Measurements from ENCODE around the gene ONECUT1. TPM values are rescaled to one million over a fixed set of nuclear protein-coding genes. Genes with fewer than 3 reads are reported as not detected.

The ONECUT1 gene
- total and polyA plus RNA-seq, 2 donors (not counting 3 experiments of a cell fraction or from before 2014, with no cell fraction given): not detected

DNA sequence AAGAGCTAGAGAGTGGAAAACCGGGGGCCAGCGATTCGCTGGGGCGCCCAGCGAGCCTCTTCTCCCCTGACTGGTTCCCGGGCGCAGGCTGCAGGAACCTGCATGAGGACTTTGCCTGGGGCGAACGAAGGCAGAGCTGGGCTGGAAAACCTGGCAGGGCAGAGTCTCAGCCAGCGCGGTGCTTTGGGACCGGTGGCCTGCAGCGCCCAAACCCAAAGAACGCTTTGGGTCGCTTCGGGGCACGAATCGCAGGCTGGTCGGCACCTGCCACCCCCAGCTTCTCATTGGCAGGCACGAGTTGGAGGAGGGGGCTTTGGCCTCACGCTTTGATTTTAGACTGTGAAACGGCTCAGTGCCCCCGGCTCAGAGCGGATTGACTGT is 3.0 kb downstream of the ONECUT1 start:
- Histone ChIP-seq H3K4me3 (replicated peaks in 1 of 3; ENCODE audit: insufficient read depth in 1 of 3, low read depth in 1 of 3, low read length in 3 of 3) (no peak overlapping the region), H3K36me3 (ENCODE audit: control insufficient read depth in 2 of 2, extremely low read depth in 1 of 2, insufficient read depth in 2 of 2, low read length in 2 of 2) (no peaks in the 10 kb centered on the region), H2AFZ (ENCODE audit: low read depth, low read length) (no peak overlapping the region), H3K9ac (replicated peaks; ENCODE audit: extremely low read depth, insufficient read depth, low read length) (no peak overlapping the region), H3K4me2 (ENCODE audit: insufficient read depth, low read length) (no peak overlapping the region), H3K79me2 (ENCODE audit: control insufficient read depth, insufficient read depth, low read length) (no peaks in the 10 kb centered on the region), H3K27me3 (ENCODE audit: control insufficient read depth in 2 of 2, insufficient read depth in 2 of 2, low read length in 2 of 2) (peaks cover 78 to 92% of the 10 kb centered on the region in 2 experiments), H4K20me1 (replicated peaks; ENCODE audit: control insufficient read depth, extremely low read depth, insufficient read depth, low read length) (no peaks in the 10 kb centered on the region), H3K9me3 (replicated peaks; ENCODE audit: control insufficient read depth, insufficient read depth, low read length) (no peaks in the 10 kb centered on the region), H3K4me1 (ENCODE audit: control insufficient read depth, extremely low read depth, insufficient read depth, low read length) (peaks cover 14% of the 10 kb centered on the region), H3K9me1 (replicated peaks; ENCODE audit: control insufficient read depth, extremely low read depth, insufficient read depth, low read length) (no peaks in the 10 kb centered on the region), H3K27ac (ENCODE audit: insufficient read depth, low read depth, low read length) (no peak overlapping the region)
- CTCF ChIA-PET: no interaction called here
- BruUV-seq (replicated peaks): no TSS peak
- TF ChIP-seq POLR2AphosphoS5 (IDR thresholded peaks at IDR 0.05; ENCODE audit: insufficient read depth, low read depth, low read length): no peak
- TF ChIP-seq GATA2 (IDR thresholded peaks at IDR 0.05; ENCODE audit: insufficient read depth, insufficient read length, low read depth, low read length): no peak
- no peak for TF ChIP-seq POLR2A (IDR thresholded peaks at IDR 0.05; ENCODE audit: low read depth, low read length)
- no peak for TF ChIP-seq FOS (IDR thresholded peaks at IDR 0.05; ENCODE audit: borderline replicate concordance, insufficient read depth, low read length)
- TF ChIP-seq MYC (IDR thresholded peaks at IDR 0.05; ENCODE audit: low read depth, low read length): no peak
- TF ChIP-seq, protein P1, sequence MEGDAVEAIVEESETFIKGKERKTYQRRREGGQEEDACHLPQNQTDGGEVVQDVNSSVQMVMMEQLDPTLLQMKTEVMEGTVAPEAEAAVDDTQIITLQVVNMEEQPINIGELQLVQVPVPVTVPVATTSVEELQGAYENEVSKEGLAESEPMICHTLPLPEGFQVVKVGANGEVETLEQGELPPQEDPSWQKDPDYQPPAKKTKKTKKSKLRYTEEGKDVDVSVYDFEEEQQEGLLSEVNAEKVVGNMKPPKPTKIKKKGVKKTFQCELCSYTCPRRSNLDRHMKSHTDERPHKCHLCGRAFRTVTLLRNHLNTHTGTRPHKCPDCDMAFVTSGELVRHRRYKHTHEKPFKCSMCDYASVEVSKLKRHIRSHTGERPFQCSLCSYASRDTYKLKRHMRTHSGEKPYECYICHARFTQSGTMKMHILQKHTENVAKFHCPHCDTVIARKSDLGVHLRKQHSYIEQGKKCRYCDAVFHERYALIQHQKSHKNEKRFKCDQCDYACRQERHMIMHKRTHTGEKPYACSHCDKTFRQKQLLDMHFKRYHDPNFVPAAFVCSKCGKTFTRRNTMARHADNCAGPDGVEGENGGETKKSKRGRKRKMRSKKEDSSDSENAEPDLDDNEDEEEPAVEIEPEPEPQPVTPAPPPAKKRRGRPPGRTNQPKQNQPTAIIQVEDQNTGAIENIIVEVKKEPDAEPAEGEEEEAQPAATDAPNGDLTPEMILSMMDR (IDR thresholded peaks at IDR 0.05; ENCODE audit: extremely low read depth in 1 of 2, insufficient read depth in 1 of 2, low read depth in 1 of 2, low read length in 2 of 2): no peak
- TF ChIP-seq EZH2 (IDR thresholded peaks at IDR 0.05; ENCODE audit: borderline replicate concordance, low read depth, low read length, severe bottlenecking): no peak
- dilution Hi-C loops (cut with MboI; ENCODE audit: extremely low pct_ligation_motif_present, low sequenced_read_pairs): no loop called here
- DNase-seq (ENCODE audit: low read depth, low spot score): no peak
- no peak for FAIRE-seq
- intact Hi-C loops (cut with micrococcal nuclease): no loop called here
- POLR2A ChIA-PET: no interaction called here

All from endothelial cell of umbilical vein (primary cell).